Measurements from ENCODE around the gene DNAH3.

The DNAH3 gene

GRCh38 chr16:21194771-21195301 is 44.2 kb upstream of the DNAH3 start:
- no peak overlapping the region for H3K4me3 ChIP-seq (ENCODE audit: low read depth, low read length)
- TF ChIP-seq CTCF (IDR thresholded peaks at IDR 0.05; ENCODE audit: low read depth, low read length, missing control alignments) = no peak
- no peak overlapping the region for H3K27ac ChIP-seq
- in situ Hi-C loops (cut with HindIII; ENCODE audit: low pct_ligation_motif_present, low sequenced_read_pairs) = loop anchor here (25.0 kb wide), 1 partner anchor 92 kb away; the partner anchor contains the start of gene CRYM
- H3K36me3 ChIP-seq (replicated peaks) = no peaks in the 10 kb centered on the region
- DNase-seq = peak; percentile 24
- H3K27me3 ChIP-seq (replicated peaks) = peaks cover 3% of the 10 kb centered on the region

GRCh38 chr16:21192991-21193390 is 42.3 kb upstream of the DNAH3 start:
- H3K27me3 ChIP-seq (replicated peaks) = peaks cover 3% of the 10 kb centered on the region
- DNase-seq = no peak
- no peaks in the 10 kb centered on the region for H3K36me3 ChIP-seq (replicated peaks)
- in situ Hi-C loops (cut with HindIII; ENCODE audit: low pct_ligation_motif_present, low sequenced_read_pairs) = loop anchor here (25.0 kb wide), 1 partner anchor 94 kb away; the partner anchor contains the start of gene CRYM
- no peak overlapping the region for H3K27ac ChIP-seq
- TF ChIP-seq CTCF (IDR thresholded peaks at IDR 0.05; ENCODE audit: low read depth, low read length, missing control alignments) = no peak
- H3K4me3 ChIP-seq (ENCODE audit: low read depth, low read length) = no peak overlapping the region

- Histone ChIP-seq H3K4me3 (ENCODE audit: low read depth, low read length) (no peak overlapping the region), H3K27me3 (replicated peaks) (no peaks in the 10 kb centered on the region), H3K36me3 (replicated peaks) (no peaks in the 10 kb centered on the region), H3K27ac (no peak overlapping the region)
- TF ChIP-seq CTCF (IDR thresholded peaks at IDR 0.05; ENCODE audit: low read depth, low read length, missing control alignments) = no peak
- in situ Hi-C loops (cut with HindIII; ENCODE audit: low pct_ligation_motif_present, low sequenced_read_pairs) = loop anchor here (25.0 kb wide), 1 partner anchor 97 kb away; the partner anchor contains the start of gene CRYM
- no peak for DNase-seq
These were observed 40.0 kb upstream of the DNAH3 start for GRCh38 chr16:21190599-21190998.

- no peak overlapping the region for H3K4me3 ChIP-seq (ENCODE audit: low read depth, low read length)
- H3K36me3 ChIP-seq (replicated peaks) = no peaks in the 10 kb centered on the region
- no peak for DNase-seq
- in situ Hi-C loops (cut with HindIII; ENCODE audit: low pct_ligation_motif_present, low sequenced_read_pairs) = loop anchor here (25.0 kb wide), 1 partner anchor 97 kb away; the partner anchor contains the start of gene CRYM
- H3K27me3 ChIP-seq (replicated peaks) = no peaks in the 10 kb centered on the region
- H3K27ac ChIP-seq = no peak overlapping the region
- no peak for TF ChIP-seq CTCF (IDR thresholded peaks at IDR 0.05; ENCODE audit: low read depth, low read length, missing control alignments)
These were observed 39.4 kb upstream of the DNAH3 start for GRCh38 chr16:21190013-21190412.

- no peak for TF ChIP-seq CTCF (IDR thresholded peaks at IDR 0.05; ENCODE audit: low read depth, low read length, missing control alignments)
- no peak for DNase-seq
- H3K4me3 ChIP-seq (ENCODE audit: low read depth, low read length) = no peak overlapping the region
- no peaks in the 10 kb centered on the region for H3K36me3 ChIP-seq (replicated peaks)
- no peak overlapping the region for H3K27ac ChIP-seq
- in situ Hi-C loops (cut with HindIII; ENCODE audit: low pct_ligation_motif_present, low sequenced_read_pairs) = loop anchor here (25.0 kb wide), 1 partner anchor 98 kb away; the partner anchor contains the start of gene CRYM
- H3K27me3 ChIP-seq (replicated peaks) = no peaks in the 10 kb centered on the region
These were observed 38.7 kb upstream of the DNAH3 start for GRCh38 chr16:21189311-21189710.

- H3K36me3 ChIP-seq (replicated peaks) = peaks cover 7% of the 10 kb centered on the region
- no peaks in the 10 kb centered on the region for H3K27me3 ChIP-seq (replicated peaks)
- in situ Hi-C loops (cut with HindIII; ENCODE audit: low pct_ligation_motif_present, low sequenced_read_pairs) = loop anchor here (25.0 kb wide), 1 partner anchor 101 kb away; the partner anchor contains the start of gene CRYM
- no peak overlapping the region for H3K4me3 ChIP-seq (ENCODE audit: low read depth, low read length)
- no peak for TF ChIP-seq CTCF (IDR thresholded peaks at IDR 0.05; ENCODE audit: low read depth, low read length, missing control alignments)
- H3K27ac ChIP-seq = no peak overlapping the region
- no peak for DNase-seq
These were observed 35.7 kb upstream of the DNAH3 start for GRCh38 chr16:21186326-21186691.

Data from brain microvascular endothelial cell (primary cell).